Measurements from ENCODE around the gene GM2A. TPM values are rescaled to one million over a fixed set of nuclear protein-coding genes. Genes with fewer than 3 reads are reported as not detected.

Gene GM2A
- total RNA-seq, 1 experiment from 2014 or later: 36.2 TPM

DNA sequence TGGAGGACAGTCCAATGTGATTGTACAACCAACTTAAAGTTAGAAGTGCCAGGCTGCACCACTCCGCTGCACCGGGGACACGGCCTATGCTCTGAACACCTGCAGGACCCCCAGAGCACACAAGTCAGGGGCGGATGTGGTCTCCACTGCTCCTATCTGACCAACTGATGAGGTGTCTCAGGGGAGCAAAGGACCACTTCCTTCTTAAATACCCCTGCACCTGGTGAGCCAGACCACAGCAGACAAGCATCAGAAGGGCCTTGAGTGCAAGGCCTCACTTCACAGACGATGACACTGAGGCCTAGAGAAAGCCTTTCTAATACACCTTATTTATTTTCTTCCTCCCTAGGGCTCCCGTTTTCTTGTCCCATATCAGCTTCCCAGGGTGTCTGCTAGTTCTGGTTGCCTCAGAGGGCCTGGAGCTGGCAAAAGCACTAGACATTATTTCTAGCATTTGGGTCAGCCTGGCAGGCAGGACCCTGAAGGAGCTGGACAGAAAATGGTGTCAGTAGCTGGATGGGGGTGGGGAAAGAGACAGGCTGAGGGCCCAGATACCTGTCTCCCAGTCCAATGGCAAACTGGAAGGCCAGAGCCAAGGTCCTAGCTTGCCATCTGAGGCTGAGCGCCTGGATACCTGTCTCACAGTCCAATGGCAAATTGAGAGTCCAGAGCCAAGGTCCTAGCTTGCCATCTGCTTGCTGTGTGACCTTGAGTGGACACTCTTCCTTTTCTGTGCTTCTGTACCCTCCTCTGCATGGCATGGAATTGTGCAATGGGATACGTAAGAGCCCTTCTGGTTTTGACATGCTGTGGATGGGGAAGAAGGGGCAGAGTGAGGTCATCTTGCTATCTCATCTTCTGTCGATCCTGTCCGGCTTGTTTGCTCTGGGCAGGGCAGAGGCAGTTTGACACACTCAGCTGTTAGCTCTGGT lies 38.1 kb upstream of the GM2A start:
- Mint-ChIP-seq H3K36me3 (no peaks in the 10 kb centered on the region), H3K9me3 (no peaks in the 10 kb centered on the region), H3K4me1 (peaks cover 8% of the 10 kb centered on the region), H3K27me3 (ENCODE audit: low read depth) (no peaks in the 10 kb centered on the region), H3K27ac (no peak overlapping the region), H3K4me3 (no peak overlapping the region)
- ChIA-PET POLR2A (no interaction called here), CTCF (interaction anchor here (1.1 to 4.7 kb wide), 7 partner anchors 9 to 166 kb away, joined by 3 to 23 read pairs (median 6); partner anchors contain the start of gene CCDC69)
- ATAC-seq (no peak), DNase-seq (ENCODE audit: low spot score) (no peak)
- no peak for TF ChIP-seq CREB1 (CRISPR knock-in tag; IDR thresholded peaks at IDR 0.05)
- TF ChIP-seq RELA (CRISPR knock-in tag; IDR thresholded peaks at IDR 0.05; ENCODE audit: borderline replicate concordance): no peak
- TF ChIP-seq, protein P1, sequence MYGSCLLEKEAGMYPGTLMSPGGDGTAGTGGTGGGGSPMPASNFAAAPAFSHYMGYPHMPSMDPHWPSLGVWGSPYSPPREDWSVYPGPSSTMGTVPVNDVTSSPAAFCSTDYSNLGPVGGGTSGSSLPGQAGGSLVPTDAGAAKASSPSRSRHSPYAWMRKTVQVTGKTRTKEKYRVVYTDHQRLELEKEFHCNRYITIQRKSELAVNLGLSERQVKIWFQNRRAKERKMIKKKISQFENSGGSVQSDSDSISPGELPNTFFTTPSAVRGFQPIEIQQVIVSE (CRISPR knock-in tag; IDR thresholded peaks at IDR 0.05; ENCODE audit: borderline replicate concordance): no peak
- TF ChIP-seq JUN (CRISPR knock-in tag; IDR thresholded peaks at IDR 0.05): no peak
- no peak for TF ChIP-seq ERG (CRISPR knock-in tag; IDR thresholded peaks at IDR 0.05)
- no peak for TF ChIP-seq NFYB (CRISPR knock-in tag; conservative IDR thresholded peaks at IDR 0.05; ENCODE audit: low read depth)
- no peak for TF ChIP-seq NFE2L1 (CRISPR knock-in tag; IDR thresholded peaks at IDR 0.05)
- TF ChIP-seq, protein P2, sequence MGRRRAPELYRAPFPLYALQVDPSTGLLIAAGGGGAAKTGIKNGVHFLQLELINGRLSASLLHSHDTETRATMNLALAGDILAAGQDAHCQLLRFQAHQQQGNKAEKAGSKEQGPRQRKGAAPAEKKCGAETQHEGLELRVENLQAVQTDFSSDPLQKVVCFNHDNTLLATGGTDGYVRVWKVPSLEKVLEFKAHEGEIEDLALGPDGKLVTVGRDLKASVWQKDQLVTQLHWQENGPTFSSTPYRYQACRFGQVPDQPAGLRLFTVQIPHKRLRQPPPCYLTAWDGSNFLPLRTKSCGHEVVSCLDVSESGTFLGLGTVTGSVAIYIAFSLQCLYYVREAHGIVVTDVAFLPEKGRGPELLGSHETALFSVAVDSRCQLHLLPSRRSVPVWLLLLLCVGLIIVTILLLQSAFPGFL (CRISPR knock-in tag; IDR thresholded peaks at IDR 0.05; ENCODE audit: borderline replicate concordance): no peak
- no peak for TF ChIP-seq ETV6 (CRISPR knock-in tag; IDR thresholded peaks at IDR 0.05)
- no peak for TF ChIP-seq NR2C2 (CRISPR knock-in tag; IDR thresholded peaks at IDR 0.05)
- TF ChIP-seq, protein P3, sequence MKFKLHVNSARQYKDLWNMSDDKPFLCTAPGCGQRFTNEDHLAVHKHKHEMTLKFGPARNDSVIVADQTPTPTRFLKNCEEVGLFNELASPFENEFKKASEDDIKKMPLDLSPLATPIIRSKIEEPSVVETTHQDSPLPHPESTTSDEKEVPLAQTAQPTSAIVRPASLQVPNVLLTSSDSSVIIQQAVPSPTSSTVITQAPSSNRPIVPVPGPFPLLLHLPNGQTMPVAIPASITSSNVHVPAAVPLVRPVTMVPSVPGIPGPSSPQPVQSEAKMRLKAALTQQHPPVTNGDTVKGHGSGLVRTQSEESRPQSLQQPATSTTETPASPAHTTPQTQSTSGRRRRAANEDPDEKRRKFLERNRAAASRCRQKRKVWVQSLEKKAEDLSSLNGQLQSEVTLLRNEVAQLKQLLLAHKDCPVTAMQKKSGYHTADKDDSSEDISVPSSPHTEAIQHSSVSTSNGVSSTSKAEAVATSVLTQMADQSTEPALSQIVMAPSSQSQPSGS (CRISPR knock-in tag; IDR thresholded peaks at IDR 0.05; ENCODE audit: borderline replicate concordance, low read depth): no peak
- TF ChIP-seq CBFB (CRISPR knock-in tag; IDR thresholded peaks at IDR 0.05; ENCODE audit: low read depth): no peak
- TF ChIP-seq NR3C1 (CRISPR knock-in tag; conservative IDR thresholded peaks at IDR 0.05; ENCODE audit: low read depth): no peak
- TF ChIP-seq FOXK1 (CRISPR knock-in tag; IDR thresholded peaks at IDR 0.05): no peak
- TF ChIP-seq ZNF532 (CRISPR knock-in tag; IDR thresholded peaks at IDR 0.05; ENCODE audit: borderline replicate concordance): no peak
- TF ChIP-seq FOXP4 (CRISPR knock-in tag; IDR thresholded peaks at IDR 0.05): no peak
- no peak for TF ChIP-seq ESRRA (CRISPR knock-in tag; IDR thresholded peaks at IDR 0.05; ENCODE audit: borderline replicate concordance)
